OCI-LY3 (cell line): ENCODE data around the gene GHITM.
"Not testable (repeated sequence)": the region's sequence is repeated elsewhere in the genome, so short reads cannot be mapped to it uniquely, and the experiment has no call there.

Experiments used
- H2AFZ ChIP-seq: fragments of 200-600, 300-600 bp; shearing (Covaris generic); 2 replicates; pipeline ENCODE4 v1.6.0; 2014; ENCODE audit warnings: antibody characterized with exemption, low read depth, low read length
- H3K27ac ChIP-seq: fragments of 200-600, 300-600 bp; sonication (generic); 2 replicates; pipeline ENCODE4 v1.5.1; 2014; ENCODE audit warnings: mild to moderate bottlenecking, low read length, moderate library complexity, mixed read lengths
- H3K27me3 ChIP-seq: fragments of 200-600, 300-600 bp; sonication (generic); 2 replicates; pipeline ENCODE4 v1.6.1; 2014; ENCODE audit warnings: low read depth, low read length, mixed read lengths
- H3K36me3 ChIP-seq: fragments of 200-600, 300-600 bp; sonication (generic); replicated peaks from 2 replicates; pipeline ENCODE3; 2014; ENCODE audit warnings: low read depth, low read length, mixed read lengths
- H3K4me1 ChIP-seq: fragments of 300-600, 200-600 bp; sonication (generic); 2 replicates; pipeline ENCODE4 v1.6.1; 2014; ENCODE audit warnings: low read length, mixed read lengths
- H3K4me2 ChIP-seq: fragments of 200-600, 300-600 bp; sonication (generic); 2 replicates; pipeline ENCODE4 v1.6.1; 2014; ENCODE audit warnings: low read length, mixed read lengths
- H3K4me3 ChIP-seq: fragments of 300-600, 200-600 bp; sonication (generic); 2 replicates; pipeline ENCODE4 v1.5.1; 2014; ENCODE audit warnings: antibody characterized with exemption, mild to moderate bottlenecking, low read length, moderate library complexity
- H3K79me2 ChIP-seq: fragments of 300-600, 200-600 bp; shearing (Covaris generic); 2 replicates; pipeline ENCODE4 v1.6.1; 2014; ENCODE audit warnings: mild to moderate bottlenecking, low read length, mixed read lengths
- H3K9ac ChIP-seq: fragments of 300-600, 200-600 bp; shearing (Covaris generic); 2 replicates; pipeline ENCODE4 v1.6.0; 2014; ENCODE audit warnings: mild to moderate bottlenecking, low read length, moderate library complexity
- H3K9me3 ChIP-seq: fragments of 200-600, 300-600 bp; shearing (Covaris generic); 2 replicates; pipeline ENCODE4 v1.6.1; 2014; ENCODE audit warnings: low read length, mixed read lengths; ENCODE audit not compliant: insufficient read depth
- H4K20me1 ChIP-seq: fragments of 200-600, 300-600 bp; sonication (generic); 2 replicates; pipeline ENCODE4 v1.6.1; 2016; ENCODE audit warnings: low read length, mixed read lengths; ENCODE audit not compliant: insufficient read depth
- CTCF ChIP-seq: fragments of 200-600, 300-600 bp; sonication (generic); IDR thresholded peaks from 2 replicates; pipeline ENCODE4 v1.5.1; 2014; ENCODE audit warnings: antibody characterized with exemption, low read length, low read depth
- EZH2phosphoT487 ChIP-seq: fragments of 200-600 bp; shearing (Covaris generic); IDR thresholded peaks from 2 replicates; pipeline ENCODE4 v1.6.1; 2018; ENCODE audit warnings: antibody characterized with exemption, mixed run types, low read depth

Gene GHITM

GRCh38 chr10:84138478-84139125, 707 bp upstream of the GHITM start:
- peak overlapping the region; percentile 86 for H3K4me2 ChIP-seq
- peaks cover 33% of the 10 kb centered on the region for H3K79me2 ChIP-seq
- TF ChIP-seq CTCF (no peak), EZH2phosphoT487 (no peak)
- H3K36me3 ChIP-seq, result peaks cover 9% of the 10 kb centered on the region
- peaks cover 12% of the 10 kb centered on the region for H3K4me1 ChIP-seq
- peak overlapping the region; percentile 84 for H3K27ac ChIP-seq
- no peaks in the 10 kb centered on the region for H4K20me1 ChIP-seq
- H3K9me3 ChIP-seq, result no peaks in the 10 kb centered on the region
- peak overlapping the region; percentile 92 for H2AFZ ChIP-seq
- peak overlapping the region; percentile 81 for H3K9ac ChIP-seq
- no peaks in the 10 kb centered on the region for H3K27me3 ChIP-seq
- peak overlapping the region; percentile 89 for H3K4me3 ChIP-seq

GRCh38 chr10:84140036-84140379, 699 bp downstream of the GHITM start:
- H3K79me2 ChIP-seq, result peaks cover 40% of the 10 kb centered on the region
- H3K27me3 ChIP-seq, result no peaks in the 10 kb centered on the region
- no peak overlapping the region for H2AFZ ChIP-seq
- peaks cover 17% of the 10 kb centered on the region for H3K36me3 ChIP-seq
- no peak for TF ChIP-seq EZH2phosphoT487
- no peak for TF ChIP-seq CTCF
- no peaks in the 10 kb centered on the region for H4K20me1 ChIP-seq
- H3K4me2 ChIP-seq, result peak overlapping the region; percentile 93
- peak overlapping the region; percentile 99 for H3K4me3 ChIP-seq
- peaks cover 12% of the 10 kb centered on the region for H3K4me1 ChIP-seq
- no peaks in the 10 kb centered on the region for H3K9me3 ChIP-seq
- H3K9ac ChIP-seq, result peak overlapping the region; percentile 89
- peak overlapping the region; percentile 77 for H3K27ac ChIP-seq

- Histone ChIP-seq H4K20me1 (no peaks in the 10 kb centered on the region), H3K27ac (no peak overlapping the region), H3K4me2 (no peak overlapping the region), H3K36me3 (peaks cover 45% of the 10 kb centered on the region), H3K4me3 (no peak overlapping the region), H2AFZ (no peak overlapping the region), H3K4me1 (no peaks in the 10 kb centered on the region), H3K27me3 (no peaks in the 10 kb centered on the region), H3K79me2 (peaks cover 54% of the 10 kb centered on the region), H3K9me3 (no peaks in the 10 kb centered on the region), H3K9ac (no peak overlapping the region)
- TF ChIP-seq CTCF, result no peak
- TF ChIP-seq EZH2phosphoT487, result no peak
Measured at GRCh38 chr10:84147347-84147746, 8.0 kb downstream of the GHITM start.

- peak; percentile 45 for TF ChIP-seq CTCF
- H3K36me3 ChIP-seq, result peaks cover 49% of the 10 kb centered on the region
- H4K20me1 ChIP-seq, result not testable (repeated sequence)
Measured at GRCh38 chr10:84148006-84148597, 8.8 kb downstream of the GHITM start.

More at GRCh38 chr10:84148006-84148597, 8.8 kb downstream of the GHITM start:
- not testable (repeated sequence) for H3K27ac ChIP-seq, H3K4me1 ChIP-seq, H3K4me2 ChIP-seq, H3K27me3 ChIP-seq, H3K9ac ChIP-seq, H3K4me3 ChIP-seq, H3K9me3 ChIP-seq, H2AFZ ChIP-seq
- H3K79me2 ChIP-seq, result peaks cover 57% of the 10 kb centered on the region
